ENCODE data around the gene LGALS13.

LGALS13 gene, protein sequence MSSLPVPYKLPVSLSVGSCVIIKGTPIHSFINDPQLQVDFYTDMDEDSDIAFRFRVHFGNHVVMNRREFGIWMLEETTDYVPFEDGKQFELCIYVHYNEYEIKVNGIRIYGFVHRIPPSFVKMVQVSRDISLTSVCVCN

DNA sequence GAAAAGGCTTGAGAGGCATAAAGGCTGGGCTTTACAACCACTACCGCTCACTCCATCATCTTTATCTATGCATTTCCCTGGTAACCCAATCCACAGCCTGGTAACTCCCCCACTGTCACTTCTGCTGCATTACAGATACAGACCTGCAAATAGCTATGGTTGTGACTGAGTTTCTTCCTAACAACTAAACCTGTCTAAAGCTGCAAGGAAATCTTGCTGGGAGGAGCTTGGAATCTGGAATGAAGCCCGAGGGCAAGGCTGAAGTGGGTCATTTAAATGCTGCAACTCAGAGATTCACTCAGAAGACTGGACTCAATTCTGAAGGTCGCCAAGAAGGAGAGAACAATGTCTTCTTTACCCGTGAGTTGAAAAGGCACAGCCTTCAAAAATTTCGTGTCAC is at the start of gene LGALS13:
LGALS13 (plus strand) TSS at position 301 of the 400 bp plus-strand sequence; CDS start at position 346, 45 bp downstream.
- no peaks in the 10 kb centered on the region for H3K79me2 ChIP-seq (ENCODE audit: insufficient read depth, low read length)
- H3K27ac ChIP-seq (ENCODE audit: low read length), result no peak within 1 kb of the TSS
- no peaks in the 10 kb centered on the region for H3K9me3 ChIP-seq (ENCODE audit: insufficient read depth, low read length, severe bottlenecking)
- H4K20me1 ChIP-seq (ENCODE audit: insufficient read depth, low read length), result no peaks in the 10 kb centered on the region
- no peaks in the 10 kb centered on the region for H3K36me3 ChIP-seq (ENCODE audit: insufficient read depth, low read length)
- ATAC-seq (ENCODE audit: insufficient read depth, low read depth) (no peak), DNase-seq (no peak)
- no peak within 1 kb of the TSS for H3K4me2 ChIP-seq (ENCODE audit: insufficient read depth, low read length)
- H3K27me3 ChIP-seq (ENCODE audit: insufficient read depth, low read length, poor library complexity), result no peaks in the 10 kb centered on the region
- H3K4me3 ChIP-seq (ENCODE audit: low read depth in 1 of 2, low read length in 2 of 2), result no peak within 1 kb of the TSS
- TF ChIP-seq, protein P1, sequence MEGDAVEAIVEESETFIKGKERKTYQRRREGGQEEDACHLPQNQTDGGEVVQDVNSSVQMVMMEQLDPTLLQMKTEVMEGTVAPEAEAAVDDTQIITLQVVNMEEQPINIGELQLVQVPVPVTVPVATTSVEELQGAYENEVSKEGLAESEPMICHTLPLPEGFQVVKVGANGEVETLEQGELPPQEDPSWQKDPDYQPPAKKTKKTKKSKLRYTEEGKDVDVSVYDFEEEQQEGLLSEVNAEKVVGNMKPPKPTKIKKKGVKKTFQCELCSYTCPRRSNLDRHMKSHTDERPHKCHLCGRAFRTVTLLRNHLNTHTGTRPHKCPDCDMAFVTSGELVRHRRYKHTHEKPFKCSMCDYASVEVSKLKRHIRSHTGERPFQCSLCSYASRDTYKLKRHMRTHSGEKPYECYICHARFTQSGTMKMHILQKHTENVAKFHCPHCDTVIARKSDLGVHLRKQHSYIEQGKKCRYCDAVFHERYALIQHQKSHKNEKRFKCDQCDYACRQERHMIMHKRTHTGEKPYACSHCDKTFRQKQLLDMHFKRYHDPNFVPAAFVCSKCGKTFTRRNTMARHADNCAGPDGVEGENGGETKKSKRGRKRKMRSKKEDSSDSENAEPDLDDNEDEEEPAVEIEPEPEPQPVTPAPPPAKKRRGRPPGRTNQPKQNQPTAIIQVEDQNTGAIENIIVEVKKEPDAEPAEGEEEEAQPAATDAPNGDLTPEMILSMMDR (IDR thresholded peaks at IDR 0.05; ENCODE audit: borderline replicate concordance, extremely low read depth, low read length, poor library complexity, severe bottlenecking), result no peak
- TF ChIP-seq EZH2 (IDR thresholded peaks at IDR 0.05; ENCODE audit: borderline replicate concordance, low read depth, low read length, severe bottlenecking), result no peak
- no peaks in the 10 kb centered on the region for H3K4me1 ChIP-seq (ENCODE audit: insufficient read depth, low read length)
- no peak within 1 kb of the TSS for H3K9ac ChIP-seq (ENCODE audit: low read depth, low read length)
- H2AFZ ChIP-seq (ENCODE audit: low read depth, low read length), result no peak within 1 kb of the TSS

DNA sequence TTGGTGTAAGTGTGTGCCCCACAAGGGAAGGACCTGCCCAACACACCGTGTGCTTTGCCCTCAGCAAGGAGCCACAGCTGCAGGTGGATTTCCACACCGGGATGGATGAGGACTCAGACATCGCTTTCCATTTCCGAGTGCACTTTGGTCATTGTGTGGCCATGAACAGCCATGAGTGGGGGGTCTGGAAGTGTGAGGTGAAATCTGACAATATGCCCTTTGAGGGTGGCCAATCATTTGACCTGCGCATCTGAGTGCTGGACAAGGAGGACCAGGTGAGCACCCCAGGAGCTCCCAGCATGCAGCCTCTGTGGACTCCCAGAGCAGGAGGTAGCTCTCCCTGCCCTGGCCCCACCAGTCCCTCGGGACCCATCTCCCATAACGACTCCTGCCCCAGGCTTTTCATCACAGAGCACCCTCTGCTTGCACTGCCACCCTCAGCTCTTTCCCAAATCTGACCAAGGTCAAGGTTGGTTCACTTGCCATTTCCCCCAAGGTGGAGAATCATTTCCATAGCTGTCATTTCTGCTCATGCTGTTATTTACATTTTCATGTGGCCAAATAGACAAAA is 49.2 kb upstream of the LGALS13 start:
- DNase-seq, result no peak
- Histone ChIP-seq H3K4me2 (ENCODE audit: insufficient read depth, low read length) (no peak overlapping the region), H3K36me3 (ENCODE audit: insufficient read depth, low read length) (no peaks in the 10 kb centered on the region), H3K4me1 (ENCODE audit: insufficient read depth, low read length) (peaks cover 3% of the 10 kb centered on the region; the same call in 1 of the 2 replicates), H3K27me3 (ENCODE audit: insufficient read depth, low read length, poor library complexity) (peaks cover 9% of the 10 kb centered on the region), H2AFZ (ENCODE audit: low read depth, low read length) (no peak overlapping the region), H3K9ac (ENCODE audit: low read depth, low read length) (no peak overlapping the region), H3K4me3 (ENCODE audit: low read depth in 1 of 2, low read length in 2 of 2) (no peak overlapping the region), H3K27ac (ENCODE audit: low read length) (no peak overlapping the region), H3K79me2 (ENCODE audit: insufficient read depth, low read length) (no peaks in the 10 kb centered on the region), H4K20me1 (ENCODE audit: insufficient read depth, low read length) (no peaks in the 10 kb centered on the region), H3K9me3 (ENCODE audit: insufficient read depth, low read length, severe bottlenecking) (no peaks in the 10 kb centered on the region)
- TF ChIP-seq, protein P1 (IDR thresholded peaks at IDR 0.05; ENCODE audit: borderline replicate concordance, extremely low read depth, low read length, poor library complexity, severe bottlenecking), result no peak
- TF ChIP-seq EZH2 (IDR thresholded peaks at IDR 0.05; ENCODE audit: borderline replicate concordance, low read depth, low read length, severe bottlenecking), result no peak
- ATAC-seq (ENCODE audit: insufficient read depth, low read depth), result no peak

DNA sequence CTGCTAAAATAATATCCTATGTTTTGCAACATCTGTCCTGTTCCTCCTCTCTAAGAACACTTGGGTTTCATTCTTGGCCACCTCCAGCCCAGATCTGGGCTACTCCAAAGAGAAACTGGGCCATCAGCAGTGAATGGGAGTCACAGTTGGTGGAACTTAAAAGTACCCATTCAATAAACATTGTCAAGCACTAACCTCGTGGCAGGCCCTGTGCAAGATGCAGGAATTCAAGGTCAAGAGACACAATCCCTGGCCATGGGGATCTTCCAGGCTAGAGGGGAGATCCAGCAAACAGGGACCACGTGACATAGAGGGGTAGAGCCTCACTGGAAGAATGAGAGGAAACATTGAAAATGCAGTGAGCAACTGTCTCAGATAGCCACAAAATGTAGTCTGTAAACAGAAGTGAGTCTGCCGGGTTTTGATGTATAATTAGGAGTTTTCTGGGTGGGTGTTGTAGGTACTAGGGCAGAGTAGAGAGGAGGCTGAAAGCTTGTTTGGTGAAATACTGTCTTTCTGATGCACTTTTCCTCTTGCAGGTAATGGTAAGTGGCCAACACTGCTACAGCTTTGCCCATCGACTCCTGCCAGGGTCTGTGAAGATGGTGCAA is 47.5 kb upstream of the LGALS13 start:
- Histone ChIP-seq H3K4me1 (ENCODE audit: insufficient read depth, low read length) (peaks cover 3% of the 10 kb centered on the region; the same call in 1 of the 2 replicates), H3K27ac (ENCODE audit: low read length) (no peak overlapping the region), H3K9ac (ENCODE audit: low read depth, low read length) (no peak overlapping the region), H3K4me3 (ENCODE audit: low read depth in 1 of 2, low read length in 2 of 2) (no peak overlapping the region), H2AFZ (ENCODE audit: low read depth, low read length) (no peak overlapping the region), H4K20me1 (ENCODE audit: insufficient read depth, low read length) (no peaks in the 10 kb centered on the region), H3K79me2 (ENCODE audit: insufficient read depth, low read length) (no peaks in the 10 kb centered on the region), H3K27me3 (ENCODE audit: insufficient read depth, low read length, poor library complexity) (peaks cover 9% of the 10 kb centered on the region), H3K4me2 (ENCODE audit: insufficient read depth, low read length) (no peak overlapping the region), H3K9me3 (ENCODE audit: insufficient read depth, low read length, severe bottlenecking) (no peaks in the 10 kb centered on the region), H3K36me3 (ENCODE audit: insufficient read depth, low read length) (no peaks in the 10 kb centered on the region)
- DNase-seq (no peak), ATAC-seq (ENCODE audit: insufficient read depth, low read depth) (no peak)
- TF ChIP-seq EZH2 (IDR thresholded peaks at IDR 0.05; ENCODE audit: borderline replicate concordance, low read depth, low read length, severe bottlenecking), result no peak
- TF ChIP-seq, protein P1 (IDR thresholded peaks at IDR 0.05; ENCODE audit: borderline replicate concordance, extremely low read depth, low read length, poor library complexity, severe bottlenecking), result no peak

Data from DND-41 (cell line).